ENCODE measurements around the gene RASGRP4. TPM values are rescaled to one million over a fixed set of nuclear protein-coding genes. Genes with fewer than 3 reads are reported as not detected.

Gene RASGRP4
- total RNA-seq, 4 donors from 2014 or later: under 0.01 to 2.0 (median 1.5) TPM; not detected in 1

DNA sequence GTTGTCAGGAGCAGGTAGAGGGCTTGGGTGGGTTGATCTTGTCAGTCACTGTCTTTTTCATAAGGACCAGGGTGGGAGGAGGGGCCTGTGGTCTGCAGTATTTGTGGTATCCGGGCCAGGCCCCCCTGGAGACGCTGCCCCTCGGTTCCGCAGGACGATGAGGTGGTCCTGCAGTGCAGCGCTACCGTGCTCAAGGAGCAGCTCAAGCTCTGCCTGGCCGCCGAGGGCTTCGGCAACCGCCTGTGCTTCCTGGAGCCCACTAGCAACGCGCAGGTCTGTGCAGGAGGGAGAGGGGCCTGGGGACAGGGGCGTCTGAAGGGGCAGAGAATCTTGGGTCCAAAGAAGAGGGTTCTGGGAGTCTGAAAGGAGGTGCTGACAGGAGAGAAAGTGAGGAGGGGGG is 14.6 kb upstream of the RASGRP4 start:
- Histone ChIP-seq H3K27me3 (no peaks in the 10 kb centered on the region), H3K4me1 (no peaks in the 10 kb centered on the region), H3K27ac (no peak overlapping the region), H3K36me3 (no peaks in the 10 kb centered on the region), H3K9me3 (no peaks in the 10 kb centered on the region), H3K4me3 (no peak overlapping the region)
- no peak for DNase-seq
- TF ChIP-seq CTCF (IDR thresholded peaks at IDR 0.05) (no peak), POLR2A (IDR thresholded peaks at IDR 0.05) (no peak)
- intact Hi-C loops (cut with DNase I; ENCODE audit: low total_unique reads): no loop called here

DNA sequence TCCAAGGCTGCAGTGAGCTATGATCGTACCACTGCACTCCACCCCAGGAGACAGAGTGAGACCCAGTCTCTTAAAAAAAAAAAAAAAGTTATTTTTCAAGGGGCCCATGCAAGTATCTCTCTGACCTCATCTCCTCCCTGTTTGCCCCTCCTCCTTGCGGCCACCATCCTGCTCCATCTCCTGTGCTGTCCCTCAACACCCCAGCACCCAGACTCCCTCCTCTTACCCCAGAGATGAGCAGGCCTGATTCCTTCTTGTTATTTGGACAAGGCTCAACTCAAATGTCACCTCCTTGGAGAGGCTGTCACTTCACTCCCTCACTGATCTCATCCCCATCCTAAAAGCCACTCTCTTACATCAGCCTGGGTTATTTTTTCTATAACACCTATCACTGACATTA is 11.9 kb upstream of the RASGRP4 start:
- H3K4me3 ChIP-seq: no peak overlapping the region
- no peaks in the 10 kb centered on the region for H3K4me1 ChIP-seq
- H3K27me3 ChIP-seq: peaks cover 0 to 21% of the 10 kb centered on the region in 2 donors
- H3K9me3 ChIP-seq: no peaks in the 10 kb centered on the region
- intact Hi-C loops (cut with DNase I; ENCODE audit: low total_unique reads): no loop called here
- no peak for TF ChIP-seq CTCF (IDR thresholded peaks at IDR 0.05)
- no peak for TF ChIP-seq POLR2A (IDR thresholded peaks at IDR 0.05)
- H3K36me3 ChIP-seq: no peaks in the 10 kb centered on the region
- no peak overlapping the region for H3K27ac ChIP-seq
- DNase-seq: no peak

- Histone ChIP-seq H3K27ac (no peak overlapping the region), H3K4me3 (no peak overlapping the region), H3K36me3 (no peaks in the 10 kb centered on the region), H3K4me1 (no peaks in the 10 kb centered on the region), H3K27me3 (peaks cover 0 to 21% of the 10 kb centered on the region in 2 donors), H3K9me3 (no peaks in the 10 kb centered on the region)
- intact Hi-C loops (cut with DNase I; ENCODE audit: low total_unique reads): no loop called here
- DNase-seq: no peak
- no peak for TF ChIP-seq CTCF (IDR thresholded peaks at IDR 0.05)
- TF ChIP-seq POLR2A (IDR thresholded peaks at IDR 0.05): no peak
Measured at GRCh38 chr19:38437295-38437694, 11.3 kb upstream of the RASGRP4 start.

GRCh38 chr19:38434549-38435051 is 8.6 kb upstream of the RASGRP4 start:
- Histone ChIP-seq H3K4me1 (no peaks in the 10 kb centered on the region), H3K27me3 (peaks cover 0 to 21% of the 10 kb centered on the region in 2 donors), H3K36me3 (no peaks in the 10 kb centered on the region), H3K4me3 (no peak overlapping the region), H3K9me3 (no peaks in the 10 kb centered on the region), H3K27ac (no peak overlapping the region)
- intact Hi-C loops (cut with DNase I; ENCODE audit: low total_unique reads): no loop called here
- no peak for DNase-seq
- TF ChIP-seq POLR2A (IDR thresholded peaks at IDR 0.05): no peak

DNA sequence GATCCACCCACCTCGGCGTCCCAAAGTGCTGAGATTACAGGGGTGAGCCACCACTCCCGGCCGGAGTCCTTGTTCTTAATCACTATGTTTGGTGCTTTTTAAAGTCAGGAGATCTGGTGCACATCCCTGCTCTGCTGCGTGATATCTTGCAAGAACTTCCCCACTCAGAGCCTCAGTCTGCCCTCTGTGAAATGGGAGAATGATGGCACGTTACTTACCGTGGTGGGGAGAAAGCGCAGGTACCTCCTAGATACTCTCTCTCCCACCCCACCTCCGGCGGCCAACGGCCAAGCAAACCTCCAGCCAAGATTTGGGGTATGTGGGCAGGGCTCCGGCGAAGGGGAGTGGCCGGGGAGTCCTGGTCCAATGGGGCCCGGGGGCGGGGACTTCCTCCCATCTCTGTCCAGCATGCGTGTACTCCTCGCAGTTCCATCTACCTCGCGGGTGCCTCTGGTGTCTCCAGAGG is 7.3 kb upstream of the RASGRP4 start, which contains the start of gene RYR1:
Gene RYR1, plus strand, starts transcription at position 424 of the 466 bp plus-strand sequence. CDS start 139 bp downstream, outside the sequence.
- DNase-seq: no peak
- H3K4me3 ChIP-seq: no peak within 1 kb of the TSS
- H3K27ac ChIP-seq: no peak within 1 kb of the TSS
- TF ChIP-seq CTCF (IDR thresholded peaks at IDR 0.05) (no peak), POLR2A (IDR thresholded peaks at IDR 0.05) (no peak)
- H3K9me3 ChIP-seq: no peaks in the 10 kb centered on the region
- no peaks in the 10 kb centered on the region for H3K4me1 ChIP-seq
- H3K27me3 ChIP-seq: peaks cover 0 to 21% of the 10 kb centered on the region in 2 donors
- no peaks in the 10 kb centered on the region for H3K36me3 ChIP-seq
- intact Hi-C loops (cut with DNase I; ENCODE audit: low total_unique reads): no loop called here

DNA sequence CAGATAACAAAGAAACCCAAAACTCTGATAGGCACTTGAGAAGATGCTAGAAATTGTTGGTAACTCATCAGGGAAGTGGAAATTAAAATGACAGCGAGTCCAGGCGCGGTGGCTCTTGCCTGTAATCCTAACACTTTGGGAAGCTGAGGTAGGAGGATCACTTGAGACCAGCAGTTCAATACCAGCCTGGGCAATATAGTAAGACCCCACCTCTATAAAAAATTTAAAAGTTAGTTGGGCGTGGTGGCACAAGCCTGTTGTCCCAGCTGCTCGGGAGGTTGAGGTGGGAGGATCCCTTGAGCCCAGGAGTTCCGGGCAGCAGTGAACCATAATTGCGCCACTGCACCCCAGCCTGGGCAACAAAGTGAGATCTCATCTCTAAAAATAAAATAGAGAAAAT is 4.9 kb upstream of the RASGRP4 start:
- no peaks in the 10 kb centered on the region for H3K36me3 ChIP-seq
- no peak overlapping the region for H3K4me3 ChIP-seq
- intact Hi-C loops (cut with DNase I; ENCODE audit: low total_unique reads): no loop called here
- peaks cover 0 to 21% of the 10 kb centered on the region in 2 donors for H3K27me3 ChIP-seq
- H3K27ac ChIP-seq: no peak overlapping the region
- no peaks in the 10 kb centered on the region for H3K9me3 ChIP-seq
- DNase-seq: no peak
- no peaks in the 10 kb centered on the region for H3K4me1 ChIP-seq
- no peak for TF ChIP-seq CTCF (IDR thresholded peaks at IDR 0.05)
- no peak for TF ChIP-seq POLR2A (IDR thresholded peaks at IDR 0.05)
